Measurements from ENCODE around the gene DGKB.

DGKB gene

DNA sequence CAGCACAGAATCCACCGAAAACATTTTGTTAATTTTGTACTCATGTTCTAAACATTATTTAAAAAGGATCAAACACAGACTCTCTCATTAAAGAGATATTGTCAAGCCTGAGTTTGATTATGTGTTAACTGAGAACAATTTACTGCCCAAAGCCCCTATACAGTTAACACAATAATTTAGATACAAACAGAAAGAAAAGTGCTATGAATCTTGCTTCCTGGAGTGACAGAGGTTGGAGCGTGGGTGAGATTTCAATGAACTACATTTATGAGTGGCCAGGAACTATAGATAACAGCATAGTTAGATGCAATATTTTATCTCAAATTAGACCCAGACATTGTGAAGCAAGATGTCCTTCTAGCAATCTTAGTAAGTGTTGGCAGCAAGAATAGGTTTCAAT lies 464.2 kb downstream of the DGKB start:
- DNase-seq: no peak

DNA sequence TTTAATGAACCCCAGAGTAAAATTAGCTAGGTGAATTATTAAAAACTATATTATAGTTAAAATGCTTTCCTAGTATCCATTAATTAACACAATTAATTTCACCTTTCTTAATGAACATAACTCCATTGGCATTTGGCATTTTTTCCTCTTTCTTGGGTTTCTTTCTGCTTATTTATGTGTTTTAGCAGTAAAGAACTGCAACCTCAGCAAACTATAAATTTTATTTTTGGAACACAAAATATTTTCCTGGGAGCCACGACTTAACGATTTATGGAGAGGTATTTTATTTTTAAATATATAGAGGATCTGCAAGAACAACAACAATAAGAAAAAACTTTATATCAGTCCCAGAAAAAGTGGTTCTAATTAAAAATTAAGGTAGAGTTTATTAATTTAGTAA lies 465.7 kb downstream of the DGKB start:
- DNase-seq: no peak

DNA sequence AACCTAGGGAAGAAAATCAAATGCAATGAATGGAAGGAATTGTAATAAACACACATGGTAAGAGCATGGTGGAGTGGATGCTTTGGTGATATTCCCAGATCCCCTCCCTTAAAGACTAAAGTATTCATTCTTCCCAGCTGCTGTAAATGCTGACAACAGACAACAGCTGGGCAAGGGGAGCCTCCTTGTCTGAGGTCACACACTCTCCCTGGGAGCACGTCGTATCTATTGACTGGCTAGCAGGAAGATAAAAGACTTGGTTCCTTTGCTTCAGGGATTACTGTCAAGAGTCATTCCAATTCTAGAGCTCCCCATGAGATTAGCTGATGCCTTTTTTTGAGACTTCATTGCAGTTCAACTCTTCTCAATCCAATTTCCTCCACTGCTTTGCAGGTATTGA lies 469.6 kb downstream of the DGKB start:
- no peak for DNase-seq

DNA sequence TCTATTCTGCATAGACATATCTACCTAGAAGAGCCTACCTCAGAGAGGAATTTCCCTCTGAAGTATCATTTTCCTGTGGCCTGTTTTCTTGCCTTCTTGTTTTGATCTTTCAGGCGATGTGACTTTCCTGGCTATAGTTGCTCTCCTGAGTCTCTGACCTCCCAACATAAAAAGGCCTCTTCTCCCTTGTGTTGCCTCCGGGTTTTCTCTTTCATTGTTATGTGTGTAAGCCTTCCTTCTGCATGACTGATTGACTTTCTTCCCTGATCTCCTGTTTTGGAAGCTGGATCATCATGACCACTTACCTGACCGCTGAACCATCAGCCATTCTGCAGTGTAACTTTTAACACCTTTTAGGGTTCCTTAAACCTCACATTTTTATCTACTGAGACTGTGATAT lies 471.6 kb downstream of the DGKB start:
- DNase-seq: no peak

DNA sequence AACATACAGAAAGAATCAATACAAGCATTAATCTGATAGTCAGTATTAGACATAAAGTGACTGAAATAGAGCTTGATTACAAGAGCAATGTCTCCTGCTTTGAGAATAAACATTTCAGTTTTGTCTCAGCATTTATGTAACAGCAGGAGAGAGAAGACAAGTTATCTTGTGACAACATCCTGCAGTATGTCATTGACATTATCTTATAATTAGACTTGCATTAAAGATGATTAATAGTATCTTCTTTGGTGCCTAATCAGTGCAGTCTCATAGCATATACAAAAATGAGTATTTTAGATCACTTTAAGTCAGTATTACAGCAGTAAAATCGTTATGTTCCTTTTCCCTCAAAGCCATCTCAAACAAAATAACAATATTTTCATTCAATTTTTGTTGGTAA lies 477.0 kb downstream of the DGKB start:
- no peak for DNase-seq

DNA sequence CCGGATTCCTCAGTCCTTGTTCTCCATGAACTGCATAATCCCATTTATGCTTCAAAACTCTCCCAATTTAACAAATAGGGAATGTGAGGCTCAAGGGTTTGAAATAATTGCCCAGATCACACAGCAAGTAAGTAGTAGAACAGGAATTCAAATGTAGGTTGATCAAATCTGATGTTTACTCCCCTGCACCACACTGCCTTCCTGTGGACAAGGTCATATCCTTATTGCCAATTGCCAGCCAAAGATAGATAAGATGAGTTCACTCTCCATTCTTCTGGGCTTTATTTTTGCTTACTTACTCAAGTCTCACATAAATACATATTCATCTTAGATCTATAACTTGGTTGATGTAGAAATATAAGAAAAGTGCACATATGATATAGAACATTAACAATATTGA lies 477.9 kb downstream of the DGKB start:
- no peak for DNase-seq

DNA sequence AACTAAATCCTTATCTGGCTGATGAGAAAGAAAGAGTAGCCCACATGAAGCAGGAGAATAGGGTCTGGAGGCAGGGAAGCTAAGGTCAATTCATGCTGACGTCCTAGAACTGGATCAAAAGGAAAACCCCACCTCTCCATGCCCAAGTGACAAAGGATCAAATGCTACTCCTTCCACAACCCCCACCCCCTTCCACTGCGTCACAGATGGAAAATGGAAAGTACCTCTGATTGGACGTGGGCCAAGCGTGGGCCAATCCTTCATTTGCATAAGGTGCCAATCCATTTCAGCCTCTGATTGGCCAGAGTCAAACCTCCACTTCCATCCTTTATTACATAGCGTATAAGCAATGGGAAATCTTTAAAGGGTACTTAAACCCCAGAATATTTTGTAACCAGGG lies 481.8 kb downstream of the DGKB start:
- no peak for DNase-seq

DNA sequence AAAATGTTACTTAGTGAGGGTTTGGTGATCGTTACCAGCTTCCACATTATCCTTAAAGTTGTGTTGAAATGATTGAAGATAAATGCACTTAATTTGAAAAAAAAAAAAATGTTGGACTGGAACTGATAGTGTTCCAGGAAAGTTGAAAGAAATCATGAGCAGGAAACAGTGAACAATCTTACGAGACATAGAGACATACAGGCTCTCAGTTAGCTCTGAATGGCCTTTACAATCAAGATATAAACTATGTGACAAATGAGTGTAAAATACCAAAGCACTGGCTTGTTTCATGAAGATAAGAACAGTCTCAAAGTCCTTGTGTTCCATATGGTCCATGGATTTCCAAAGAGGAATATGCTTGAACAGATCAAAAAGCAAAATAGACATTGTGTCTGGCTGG lies 483.0 kb downstream of the DGKB start:
- no peak for DNase-seq

DNA sequence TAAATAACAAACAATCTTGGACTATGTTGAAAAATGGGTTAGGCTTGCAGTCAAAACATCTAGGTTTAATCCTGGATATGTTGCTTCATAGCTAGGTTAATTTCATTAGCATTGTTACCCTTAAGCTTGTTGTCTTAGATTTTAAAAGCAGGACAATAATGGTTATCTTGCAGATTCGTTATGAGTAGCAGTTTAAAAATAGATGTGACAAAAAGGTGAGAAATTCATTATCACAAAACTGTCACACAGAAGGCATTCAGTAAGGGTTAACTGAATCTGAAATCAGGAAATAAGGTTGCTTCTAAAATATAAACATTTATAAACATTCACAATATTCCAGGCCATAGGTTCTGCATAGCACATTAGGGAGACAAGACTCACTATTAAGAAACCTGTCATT lies 483.9 kb downstream of the DGKB start:
- DNase-seq: no peak

DNA sequence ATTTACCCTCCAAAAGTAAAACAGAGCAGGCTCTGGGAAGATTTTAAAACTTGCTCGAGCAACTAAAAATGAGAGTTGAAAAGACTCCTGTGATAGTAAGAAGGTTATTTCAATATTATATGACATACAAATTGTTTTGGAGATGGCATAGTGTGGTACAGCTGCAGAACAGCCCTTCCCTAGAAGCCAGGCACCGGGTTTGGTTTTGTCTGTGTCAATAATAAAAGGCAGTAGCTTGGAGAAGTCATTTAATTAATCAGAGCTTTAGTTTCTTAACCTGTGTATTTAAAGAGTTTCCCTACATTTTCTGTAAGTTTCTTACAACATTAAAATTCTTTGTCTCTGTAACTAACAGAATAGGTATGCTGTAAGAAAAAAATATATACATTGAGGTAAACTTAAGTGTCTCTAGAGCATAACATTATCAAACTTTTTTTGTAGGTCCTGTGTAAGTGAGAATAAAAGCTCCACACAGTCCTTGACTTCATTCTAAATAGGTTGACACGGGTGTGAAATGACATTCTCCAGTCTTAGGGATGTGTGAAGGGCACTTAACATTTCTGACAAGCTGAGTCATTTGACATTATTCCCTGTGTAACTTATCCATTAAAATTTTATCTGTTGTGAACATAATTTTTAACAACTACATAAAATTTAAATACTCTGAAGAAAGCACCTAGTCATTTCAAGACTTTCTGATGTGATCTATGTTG lies 488.1 kb downstream of the DGKB start:
- DNase-seq: no peak

DNA sequence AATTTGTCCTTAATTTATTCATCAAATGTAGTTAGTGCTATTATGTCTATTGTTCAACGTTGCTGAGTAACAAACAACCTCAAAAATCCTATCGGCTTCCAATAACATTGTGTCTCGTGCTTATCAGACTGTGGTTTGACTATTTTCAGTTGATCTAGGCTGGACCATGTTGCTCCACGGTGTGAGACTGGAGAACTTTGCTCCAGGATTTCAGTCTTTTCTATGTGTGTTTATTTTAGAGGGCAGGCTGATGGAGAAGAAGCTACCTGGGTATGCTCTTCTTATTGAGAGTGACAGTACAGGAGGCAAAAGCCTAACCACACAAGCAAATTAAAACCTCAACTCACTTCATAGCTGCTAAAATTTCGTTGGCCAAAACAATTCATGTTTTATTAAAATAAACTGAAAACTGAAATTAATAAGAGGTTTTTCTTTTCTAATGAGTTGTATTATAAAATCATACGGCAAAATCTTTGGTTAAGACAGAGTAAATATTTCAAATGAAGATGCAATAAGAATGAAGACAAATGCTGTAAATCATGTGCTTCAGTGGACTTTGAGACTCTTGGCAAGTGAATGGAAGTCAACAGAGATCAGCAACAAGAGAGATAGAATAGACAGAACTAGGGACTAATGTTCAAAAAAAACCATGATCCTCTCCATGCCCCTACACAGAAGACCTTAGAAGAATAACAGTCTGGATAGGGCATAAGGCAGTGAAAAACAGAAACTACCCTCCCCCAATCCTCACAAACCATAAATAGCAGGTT lies 495.1 kb downstream of the DGKB start:
- no peak for DNase-seq

DNA sequence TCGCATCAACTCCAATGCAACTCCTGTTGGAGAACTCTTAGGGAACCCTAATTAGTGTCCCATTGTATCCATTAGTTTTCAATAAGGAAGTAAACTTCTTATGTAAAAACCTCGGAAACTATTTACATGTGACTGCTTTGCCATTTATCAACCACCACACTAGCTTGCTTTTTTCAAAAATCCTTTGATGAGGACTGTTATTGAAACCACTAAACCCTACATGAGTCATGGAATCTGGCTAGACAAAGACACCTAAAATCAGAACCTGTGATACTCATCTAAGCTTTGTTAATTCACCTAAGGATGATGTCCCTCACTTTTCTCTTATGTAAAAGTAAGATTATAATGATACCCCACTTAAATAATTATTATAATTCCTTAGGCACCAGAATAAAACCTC lies 499.0 kb downstream of the DGKB start:
- no peak for DNase-seq

DNA sequence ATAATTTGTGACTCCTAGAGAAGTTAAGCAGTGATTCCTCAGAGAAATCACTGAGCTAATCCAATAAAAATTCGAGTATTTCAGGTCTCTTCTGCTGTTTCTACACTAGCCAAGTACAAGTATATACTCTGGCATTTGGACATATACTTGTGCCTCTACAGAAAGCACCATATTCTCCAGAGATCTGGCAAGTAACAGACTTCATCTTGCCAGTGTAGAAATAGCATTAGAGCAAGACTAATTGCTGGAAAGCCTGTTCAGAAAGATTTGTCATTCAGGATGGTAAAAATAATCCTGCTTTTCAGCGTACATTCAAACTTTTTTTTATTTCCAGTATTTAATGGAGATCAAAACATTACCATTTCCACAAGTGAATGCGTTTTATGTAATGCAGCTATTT lies 502.3 kb downstream of the DGKB start:
- no peak for DNase-seq

DNA sequence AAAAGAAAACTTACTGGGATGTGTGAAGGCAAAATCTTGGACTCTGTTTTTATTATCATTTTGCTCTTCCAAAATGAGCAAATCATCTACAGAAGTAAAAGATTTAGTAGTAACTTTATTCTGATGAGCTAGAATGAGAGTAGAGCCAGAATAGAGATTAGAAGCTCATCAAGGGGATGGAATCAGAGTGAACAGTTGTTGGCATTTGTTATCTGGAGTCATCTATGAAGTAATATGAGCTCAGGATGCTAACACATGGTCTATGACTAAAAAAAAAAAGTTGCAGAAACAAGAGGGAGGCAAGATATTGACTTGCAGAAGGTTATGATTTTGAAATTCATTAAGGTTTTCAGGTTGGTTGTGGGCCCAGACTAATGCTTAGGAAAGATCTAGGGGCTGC lies 504.0 kb downstream of the DGKB start:
- no peak for DNase-seq

DNA sequence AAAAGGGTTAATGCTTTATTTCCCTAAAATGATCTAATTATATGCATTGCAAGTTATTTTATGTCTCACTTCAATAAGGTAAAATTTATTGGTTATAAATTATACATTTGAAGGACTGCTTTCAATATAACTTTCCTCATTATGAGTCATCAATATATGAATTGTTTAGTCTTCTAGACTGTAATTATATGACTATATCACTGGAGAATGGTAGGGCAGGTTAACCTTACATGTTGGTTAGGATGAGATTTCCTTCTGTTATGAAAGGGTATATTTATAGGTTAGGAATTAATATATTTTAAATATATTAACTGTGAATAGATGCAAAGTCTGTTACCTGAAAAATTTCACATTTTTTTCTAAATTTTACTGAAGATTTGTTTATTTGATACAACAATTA lies 506.7 kb downstream of the DGKB start:
- no peak for DNase-seq

DNA sequence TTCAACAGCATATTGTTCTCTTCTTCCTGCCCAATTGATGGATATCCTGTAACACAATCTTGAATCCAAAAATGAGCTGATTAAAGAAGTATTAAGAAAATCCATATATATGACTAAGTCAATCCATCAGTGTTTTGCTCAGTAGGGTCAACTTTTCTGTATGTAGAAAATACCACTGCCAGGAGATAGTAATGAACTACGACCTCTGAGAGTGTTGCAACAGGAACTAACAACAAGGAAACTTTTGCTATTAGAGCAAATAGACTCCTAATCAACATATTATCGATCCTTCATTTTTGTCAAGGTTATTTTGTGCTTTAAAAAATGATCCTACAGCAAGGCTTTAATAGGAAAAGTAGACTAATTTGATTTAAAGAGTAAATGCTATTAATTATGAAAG lies 507.8 kb downstream of the DGKB start:
- no peak for DNase-seq

DNA sequence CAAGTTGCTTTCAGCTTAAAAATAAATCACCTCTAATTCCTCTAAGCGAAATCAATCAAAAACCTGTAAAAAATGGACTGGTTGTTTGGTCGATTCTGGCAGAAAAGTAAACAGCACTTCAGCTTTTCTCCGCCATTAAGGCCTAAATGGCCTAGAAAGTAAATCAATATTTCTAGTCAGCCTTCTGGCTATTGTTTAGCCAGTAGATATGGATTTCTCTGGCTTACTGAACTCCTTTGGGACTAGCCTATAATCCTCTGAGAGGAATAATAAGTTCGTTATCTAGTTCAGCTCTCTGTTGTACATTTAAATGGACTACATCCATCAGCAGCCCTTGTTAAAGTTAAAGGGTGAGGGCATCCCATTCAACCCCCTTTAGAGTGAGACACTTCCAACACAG lies 513.0 kb downstream of the DGKB start:
- DNase-seq: no peak

DNA sequence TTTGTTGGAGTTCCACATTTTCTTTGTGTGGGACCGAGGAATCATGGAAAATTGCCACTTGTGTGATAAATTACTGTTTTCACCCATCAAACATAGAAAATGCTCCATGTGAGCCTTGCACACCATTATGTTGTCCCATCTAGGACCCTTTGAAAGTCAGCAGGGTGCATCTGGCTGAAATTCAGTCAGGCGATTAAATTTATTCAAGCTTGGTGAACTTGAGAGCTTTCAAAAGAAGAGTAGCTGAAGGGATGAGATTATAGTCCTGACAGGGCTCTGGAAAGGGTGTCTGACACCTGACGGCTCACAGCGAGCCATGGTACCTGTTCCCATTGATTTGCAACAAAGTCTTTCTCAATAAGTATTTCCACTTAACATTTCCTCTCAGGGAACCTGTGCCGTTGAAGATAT lies 513.4 kb downstream of the DGKB start:
- DNase-seq: no peak

DNA sequence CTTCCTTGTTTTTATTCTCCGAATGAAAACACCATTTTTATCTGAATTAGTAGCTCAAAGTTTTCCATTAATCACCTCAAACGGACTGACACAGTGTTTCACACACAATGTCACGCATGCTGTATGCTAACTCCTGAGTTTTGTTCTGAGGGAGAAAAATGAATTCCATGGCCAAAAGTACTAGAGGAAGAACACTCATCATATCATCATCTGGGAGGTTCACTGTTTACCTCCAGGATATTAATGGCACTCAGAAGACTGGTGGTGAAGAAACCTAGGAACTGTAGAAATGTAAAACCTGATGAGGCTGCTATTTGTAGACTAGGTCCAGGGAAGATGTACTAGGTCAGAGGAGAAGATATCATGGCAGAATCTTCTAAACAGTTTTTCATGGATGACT lies 517.5 kb downstream of the DGKB start:
- no peak for DNase-seq

DNA sequence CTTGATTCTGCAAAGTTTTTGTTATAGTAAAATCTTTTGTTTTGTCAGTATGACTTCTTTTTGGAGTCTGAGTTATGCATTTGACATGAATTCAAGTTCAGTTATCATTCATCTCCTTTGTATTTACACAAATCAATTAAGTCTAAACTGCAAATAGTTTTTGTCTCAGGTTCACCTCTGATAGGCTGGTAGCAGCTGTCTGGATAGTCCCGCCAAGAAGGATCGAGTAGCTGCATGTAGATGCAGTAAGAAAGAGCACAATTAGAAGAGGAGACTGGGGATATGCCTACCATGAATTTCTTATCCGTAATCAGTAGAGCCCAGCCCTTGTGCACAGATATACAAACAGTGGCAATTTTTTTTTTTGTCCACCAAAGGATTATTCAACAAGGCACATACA lies 520.6 kb downstream of the DGKB start:
- DNase-seq: no peak

DNA sequence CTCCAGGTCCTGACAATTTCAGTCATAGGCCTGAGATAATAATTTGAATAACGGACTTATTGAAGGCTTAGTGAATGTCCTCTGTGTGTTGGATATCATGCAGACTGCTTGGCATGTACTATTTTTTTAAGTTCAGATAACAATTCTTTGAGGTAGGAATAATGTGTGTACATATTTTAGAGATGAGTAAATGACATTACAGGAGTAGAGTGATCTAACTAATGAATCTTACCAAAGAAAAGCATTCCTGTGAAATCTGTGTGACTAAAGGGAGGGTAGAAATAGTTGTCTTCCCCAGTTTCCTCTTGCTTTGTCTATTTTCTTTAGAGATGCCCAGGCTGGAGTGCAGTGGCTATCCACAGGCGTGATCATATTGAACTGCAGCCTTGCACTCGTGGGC lies 521.2 kb downstream of the DGKB start:
- no peak for DNase-seq

DNA sequence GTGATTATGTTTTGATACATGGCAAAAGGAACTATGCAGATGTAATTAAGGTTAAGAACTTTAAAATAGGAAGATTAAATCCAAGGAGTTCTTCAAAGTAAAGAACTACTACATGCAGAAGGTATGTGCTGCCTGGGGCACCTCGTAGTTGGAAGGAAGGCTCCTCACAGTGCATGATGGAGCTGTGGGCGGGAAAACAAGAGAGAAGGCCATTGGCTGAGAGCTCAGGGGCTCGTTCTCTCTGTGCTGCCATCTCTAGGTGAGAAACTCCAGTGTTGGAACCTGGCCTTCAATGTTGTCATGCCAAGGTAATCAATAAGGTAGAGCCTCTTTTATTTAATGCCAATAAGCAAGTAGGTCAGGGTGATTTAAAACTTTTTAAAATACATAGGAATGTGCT lies 521.7 kb downstream of the DGKB start:
- no peak for DNase-seq

DNA sequence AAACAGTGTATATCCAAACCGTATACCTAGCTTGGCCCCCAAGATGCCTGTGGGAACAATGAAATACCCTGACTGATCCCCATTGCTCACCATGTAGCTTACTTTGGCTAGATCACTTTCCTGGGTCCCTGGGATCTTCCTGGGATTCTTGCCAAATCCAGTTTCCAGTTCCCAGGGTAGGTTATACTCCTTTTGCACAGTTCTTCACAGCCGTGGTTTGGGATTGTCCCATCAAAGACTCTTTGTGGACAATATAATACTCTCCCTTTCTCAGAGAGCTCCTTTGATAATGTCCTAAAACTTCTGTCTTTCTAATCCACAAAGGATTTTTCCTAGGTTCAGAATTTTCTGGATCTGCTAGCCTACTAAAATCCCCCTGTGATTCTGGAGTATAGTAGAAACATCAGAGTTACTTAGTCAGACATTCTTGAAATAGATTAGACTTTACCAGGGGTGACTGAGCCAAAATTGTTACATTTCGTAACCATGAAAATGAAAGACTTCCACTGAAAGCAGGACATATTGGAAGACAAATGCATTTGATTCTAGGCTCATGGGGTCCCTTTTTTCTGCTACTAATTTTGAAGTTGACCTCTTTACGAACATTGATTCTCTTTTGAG lies 524.8 kb downstream of the DGKB start:
- no peak for DNase-seq

DNA sequence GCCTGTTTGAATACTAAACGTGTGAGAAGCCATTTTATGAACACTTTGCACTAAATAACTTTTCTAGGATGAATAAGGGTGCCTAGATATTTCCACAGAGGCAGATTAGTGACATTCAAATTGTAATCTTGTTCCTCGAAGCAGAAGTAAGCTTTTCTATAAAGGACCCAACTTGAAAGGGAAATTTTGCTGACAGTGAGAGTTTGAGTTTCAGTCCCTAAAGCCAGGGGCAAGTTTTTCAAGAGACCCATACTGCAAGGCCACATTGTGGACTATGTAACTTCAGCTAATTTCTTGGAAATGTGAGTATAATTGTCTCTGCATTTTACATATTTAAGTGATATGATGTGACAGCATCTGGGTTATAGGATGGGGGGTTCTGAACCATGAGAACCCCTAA lies 525.8 kb downstream of the DGKB start:
- no peak for DNase-seq

DNA sequence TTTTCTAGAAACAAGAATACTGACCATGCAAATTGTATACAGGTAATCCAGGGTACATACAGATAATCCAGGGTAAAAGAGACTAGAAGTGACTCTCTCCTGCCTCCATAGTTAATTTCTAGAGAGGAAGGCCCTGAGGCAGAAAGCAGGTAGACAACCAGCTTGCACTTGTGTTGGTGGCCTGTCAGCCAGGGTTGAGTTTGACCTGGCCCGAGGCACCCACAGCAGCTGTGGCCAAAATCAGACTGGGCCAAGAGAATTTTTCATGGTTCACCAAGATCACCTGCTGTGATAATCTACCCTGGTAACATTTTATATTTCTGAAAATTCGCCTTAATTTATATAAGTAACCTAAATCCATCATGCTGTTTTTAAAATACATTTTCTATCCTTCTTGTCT lies 526.6 kb downstream of the DGKB start:
- DNase-seq: no peak
